DND-41 (cell line): ENCODE measurements around the gene DSCAML1.

ENCODE experiments used
- ATAC-seq: fragments of 200-7000 bp; cut with Tn5 transposase; 3 replicates; pipeline ENCODE4 v1.9.1; 2021; ENCODE audit warnings: low read depth; ENCODE audit not compliant: insufficient read depth
- DNase-seq: peaks from one replicate; pipeline ENCODE4 v3.0.0-alpha.2; 2020
- H2AFZ ChIP-seq: 2 replicates; pipeline ENCODE4 v1.6.0; 2012; ENCODE audit warnings: low read depth, low read length
- H3K27ac ChIP-seq: 2 replicates; pipeline ENCODE4 v1.5.1; 2012; ENCODE audit warnings: low read length, inconsistent platforms
- H3K27me3 ChIP-seq: fragments of 200-600 bp; sonication (generic); 2 replicates; pipeline ENCODE4 v1.6.0; 2012; ENCODE audit warnings: low read length, mild to moderate bottlenecking, inconsistent platforms; ENCODE audit not compliant: insufficient read depth, poor library complexity
- H3K36me3 ChIP-seq: 2 replicates; pipeline ENCODE4 v1.5.1; 2012; ENCODE audit warnings: low read length, inconsistent platforms; ENCODE audit not compliant: insufficient read depth
- H3K4me1 ChIP-seq: 2 replicates; pipeline ENCODE4 v1.5.1; 2012; ENCODE audit warnings: mild to moderate bottlenecking, low read length; ENCODE audit not compliant: insufficient read depth
- H3K4me2 ChIP-seq: 2 replicates; pipeline ENCODE4 v1.6.0; 2012; ENCODE audit warnings: mild to moderate bottlenecking, moderate library complexity, low read length, inconsistent platforms; ENCODE audit not compliant: insufficient read depth
- H3K4me3 ChIP-seq, 2 experiments: fragments of 200-600 bp in 1 of 2; shearing (Covaris generic) in 1 of 2; 2 replicates each; pipeline ENCODE4 v1.5.1; 2012 to 2016; ENCODE audit warnings: inconsistent platforms in 2 of 2, low read length in 2 of 2, mild to moderate bottlenecking in 2 of 2, low read depth in 1 of 2, moderate library complexity in 1 of 2
- H3K79me2 ChIP-seq: 2 replicates; pipeline ENCODE4 v1.6.0; 2012; ENCODE audit warnings: low read length, inconsistent platforms; ENCODE audit not compliant: insufficient read depth
- H3K9ac ChIP-seq: 2 replicates; pipeline ENCODE4 v1.6.0; 2012; ENCODE audit warnings: low read depth, mild to moderate bottlenecking, inconsistent platforms, low read length, moderate library complexity
- H3K9me3 ChIP-seq: 2 replicates; pipeline ENCODE4 v1.5.1; 2012; ENCODE audit warnings: low read length, moderate library complexity, mild to moderate bottlenecking, inconsistent platforms; ENCODE audit not compliant: insufficient read depth, severe bottlenecking
- H4K20me1 ChIP-seq: 2 replicates; pipeline ENCODE4 v1.6.0; 2012; ENCODE audit warnings: low read length; ENCODE audit not compliant: insufficient read depth
- EZH2 ChIP-seq: IDR thresholded peaks from 3 replicates; pipeline ENCODE4 v1.6.1; 2012; ENCODE audit warnings: borderline replicate concordance, low read depth, mild to moderate bottlenecking, moderate library complexity, low read length, inconsistent platforms; ENCODE audit not compliant: severe bottlenecking
- TF ChIP-seq, protein P1 (sequence below): IDR thresholded peaks from 2 replicates; pipeline ENCODE4 v1.5.1; 2012; ENCODE audit warnings: borderline replicate concordance, low read length, moderate library complexity, mild to moderate bottlenecking; ENCODE audit not compliant: poor library complexity, severe bottlenecking; ENCODE audit errors: extremely low read depth

The DSCAML1 gene

GRCh38 chr11:117381481-117382387, 415.3 kb downstream of the DSCAML1 start:
- ATAC-seq (no peak), DNase-seq (no peak)
- H3K79me2 ChIP-seq: no peaks in the 10 kb centered on the region
- no peak overlapping the region for H3K4me2 ChIP-seq
- H3K27me3 ChIP-seq: no peaks in the 10 kb centered on the region
- no peaks in the 10 kb centered on the region for H3K4me1 ChIP-seq
- peaks cover 17% of the 10 kb centered on the region for H3K36me3 ChIP-seq
- H4K20me1 ChIP-seq: no peaks in the 10 kb centered on the region
- no peak overlapping the region for H3K4me3 ChIP-seq
- no peak overlapping the region for H3K9ac ChIP-seq
- H2AFZ ChIP-seq: no peak overlapping the region
- TF ChIP-seq EZH2: no peak
- TF ChIP-seq, protein P1, sequence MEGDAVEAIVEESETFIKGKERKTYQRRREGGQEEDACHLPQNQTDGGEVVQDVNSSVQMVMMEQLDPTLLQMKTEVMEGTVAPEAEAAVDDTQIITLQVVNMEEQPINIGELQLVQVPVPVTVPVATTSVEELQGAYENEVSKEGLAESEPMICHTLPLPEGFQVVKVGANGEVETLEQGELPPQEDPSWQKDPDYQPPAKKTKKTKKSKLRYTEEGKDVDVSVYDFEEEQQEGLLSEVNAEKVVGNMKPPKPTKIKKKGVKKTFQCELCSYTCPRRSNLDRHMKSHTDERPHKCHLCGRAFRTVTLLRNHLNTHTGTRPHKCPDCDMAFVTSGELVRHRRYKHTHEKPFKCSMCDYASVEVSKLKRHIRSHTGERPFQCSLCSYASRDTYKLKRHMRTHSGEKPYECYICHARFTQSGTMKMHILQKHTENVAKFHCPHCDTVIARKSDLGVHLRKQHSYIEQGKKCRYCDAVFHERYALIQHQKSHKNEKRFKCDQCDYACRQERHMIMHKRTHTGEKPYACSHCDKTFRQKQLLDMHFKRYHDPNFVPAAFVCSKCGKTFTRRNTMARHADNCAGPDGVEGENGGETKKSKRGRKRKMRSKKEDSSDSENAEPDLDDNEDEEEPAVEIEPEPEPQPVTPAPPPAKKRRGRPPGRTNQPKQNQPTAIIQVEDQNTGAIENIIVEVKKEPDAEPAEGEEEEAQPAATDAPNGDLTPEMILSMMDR: no peak
- H3K27ac ChIP-seq: no peak overlapping the region
- no peaks in the 10 kb centered on the region for H3K9me3 ChIP-seq

DNA sequence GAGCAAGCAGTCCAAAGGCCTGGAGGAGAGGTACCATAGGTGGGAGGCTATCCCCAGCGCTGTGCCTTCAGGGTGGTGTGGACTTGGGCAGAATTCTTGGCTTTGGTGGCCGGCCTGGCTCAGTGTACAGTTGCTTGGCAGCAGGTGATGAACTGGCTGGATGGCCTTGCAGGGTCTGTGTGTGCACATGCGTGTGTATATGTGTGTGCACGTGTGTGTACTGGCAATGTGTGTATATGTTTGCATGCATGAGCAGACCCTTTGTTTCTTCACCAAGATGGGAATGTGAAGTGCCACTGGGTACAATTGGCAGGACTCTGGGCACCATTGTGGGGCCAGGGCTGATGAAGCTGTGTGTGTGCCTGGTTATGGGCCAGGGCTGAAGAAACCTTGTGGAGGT, 416.3 kb downstream of the DSCAML1 start:
- no peak for DNase-seq
- no peaks in the 10 kb centered on the region for H3K79me2 ChIP-seq
- no peak overlapping the region for H3K4me3 ChIP-seq
- no peak for ATAC-seq
- no peaks in the 10 kb centered on the region for H4K20me1 ChIP-seq
- TF ChIP-seq EZH2: no peak
- TF ChIP-seq, protein P1: no peak
- no peaks in the 10 kb centered on the region for H3K4me1 ChIP-seq
- peaks cover 23% of the 10 kb centered on the region for H3K36me3 ChIP-seq
- no peak overlapping the region for H3K9ac ChIP-seq
- no peak overlapping the region for H3K4me2 ChIP-seq
- no peak overlapping the region for H2AFZ ChIP-seq
- no peaks in the 10 kb centered on the region for H3K27me3 ChIP-seq
- H3K9me3 ChIP-seq: no peaks in the 10 kb centered on the region
- no peak overlapping the region for H3K27ac ChIP-seq

DNA sequence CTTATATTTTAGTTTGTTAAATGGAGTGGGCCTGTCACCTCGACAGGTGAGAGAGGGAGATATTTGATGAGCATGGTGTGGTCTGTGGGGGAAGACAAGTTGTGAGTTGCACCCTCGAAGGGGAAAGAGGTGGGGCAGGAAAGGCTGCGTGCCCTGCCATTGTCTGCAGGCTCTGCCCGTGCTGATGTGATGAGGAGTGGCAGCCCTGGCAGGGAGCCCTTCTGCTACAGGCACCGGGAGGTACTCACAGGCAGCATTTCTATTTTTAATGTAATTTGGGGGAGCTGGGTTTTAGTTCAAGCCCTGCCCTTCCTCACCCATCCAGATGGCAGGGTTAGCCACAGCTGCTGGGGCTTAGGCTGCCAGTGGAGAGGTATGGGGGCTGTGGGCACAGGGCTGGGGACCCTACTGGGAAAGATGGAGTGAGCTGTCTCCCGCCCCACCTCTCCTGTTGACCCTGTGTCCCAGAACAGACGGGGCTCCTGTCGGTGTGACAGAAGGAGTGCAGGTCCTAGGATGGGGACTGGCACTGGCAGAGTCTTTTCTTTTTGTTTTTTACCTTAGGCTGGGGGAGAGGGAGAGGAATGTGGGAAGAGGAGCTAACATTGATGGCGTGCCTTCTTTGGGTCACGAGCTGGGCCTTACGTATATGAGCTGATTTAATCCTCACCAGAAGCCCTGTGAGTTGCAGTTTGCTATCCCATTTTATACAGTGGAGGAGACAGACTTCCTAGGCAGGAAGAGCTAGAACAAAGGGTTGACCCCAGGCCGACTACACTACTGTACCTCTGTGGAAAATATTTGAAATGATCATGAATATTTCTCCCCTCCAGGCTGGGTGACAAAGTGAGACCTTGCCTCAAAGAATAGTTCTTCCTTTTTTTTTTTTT, 417.8 kb downstream of the DSCAML1 start:
- no peaks in the 10 kb centered on the region for H3K79me2 ChIP-seq
- no peak overlapping the region for H3K4me2 ChIP-seq
- TF ChIP-seq EZH2: no peak
- TF ChIP-seq, protein P1: no peak
- no peak overlapping the region for H3K27ac ChIP-seq
- no peaks in the 10 kb centered on the region for H3K9me3 ChIP-seq
- peaks cover 23% of the 10 kb centered on the region for H3K36me3 ChIP-seq
- H3K27me3 ChIP-seq: no peaks in the 10 kb centered on the region
- H4K20me1 ChIP-seq: no peaks in the 10 kb centered on the region
- no peaks in the 10 kb centered on the region for H3K4me1 ChIP-seq
- no peak overlapping the region for H2AFZ ChIP-seq
- DNase-seq (no peak), ATAC-seq (no peak)
- no peak overlapping the region for H3K9ac ChIP-seq
- H3K4me3 ChIP-seq: no peak overlapping the region
